IMR-90 (cell line): Measurements from ENCODE around the gene MYT1. TPM values are rescaled to one million over a fixed set of nuclear protein-coding genes. Genes with fewer than 3 reads are reported as not detected.

Source experiments
- ATAC-seq: fragments of 200-7000 bp; cut with Tn5 transposase; 2 replicates; pipeline ENCODE4 v1.9.1; 2020; ENCODE audit warnings: low read depth, mild to moderate bottlenecking, moderate library complexity
- BruUV-seq: library from RNA; stranded (reverse); fragments of 400-500 nt; replicated peaks from 2 replicates; lab custom pipeline; 2021; lab: Mats Ljungman, UMichigan
- CTCF ChIA-PET: fragments of 300-600 bp; formaldehyde crosslinking; extraction: SDS; loops from one replicate; lab custom pipeline; 2021; ENCODE audit warnings: antibody characterized with exemption; lab: Yijun Ruan, JAX
- POLR2A ChIA-PET: fragments of 300-600 bp; sonication (Branson Sonifier 250); formaldehyde crosslinking; loops from one replicate; lab custom pipeline; 2022; ENCODE audit warnings: antibody characterized with exemption; ENCODE audit not compliant: unreplicated experiment; lab: Charles Lee
- DNase-seq: peaks from one replicate; pipeline ENCODE4 v3.0.0; 2013
- H2AFZ ChIP-seq: replicated peaks from 2 replicates; pipeline ENCODE3; 2013; ENCODE audit warnings: low read length, mild to moderate bottlenecking; ENCODE audit not compliant: poor library complexity
- H2AK5ac ChIP-seq: 2 replicates; pipeline ENCODE4 v1.6.1; 2013; ENCODE audit warnings: low read depth, low read length, inconsistent platforms
- H2AK9ac ChIP-seq: replicated peaks from 2 replicates; pipeline ENCODE3; 2013; ENCODE audit warnings: mild to moderate bottlenecking, low read depth, low read length, moderate library complexity; ENCODE audit not compliant: poor library complexity
- H2BK120ac ChIP-seq: 2 replicates; pipeline ENCODE4 v1.6.1; 2013; ENCODE audit warnings: low read depth, low read length, inconsistent platforms
- H2BK15ac ChIP-seq: 3 replicates; pipeline ENCODE4 v1.6.1; 2013; ENCODE audit warnings: low read depth, low read length, inconsistent platforms
- H2BK20ac ChIP-seq: 2 replicates; pipeline ENCODE4 v1.6.1; 2013; ENCODE audit warnings: low read depth, mild to moderate bottlenecking, inconsistent platforms, low read length, moderate library complexity
- H2BK5ac ChIP-seq: 2 replicates; pipeline ENCODE4 v1.6.1; 2013; ENCODE audit warnings: mild to moderate bottlenecking, low read depth, low read length, inconsistent platforms; ENCODE audit not compliant: poor library complexity, severe bottlenecking
- H3K14ac ChIP-seq: replicated peaks from 2 replicates; pipeline ENCODE4 v1.6.1; 2013; ENCODE audit warnings: low read depth, low read length, inconsistent platforms
- H3K18ac ChIP-seq: 2 replicates; pipeline ENCODE4 v1.6.1; 2013; ENCODE audit warnings: low read depth, low read length, control low read depth
- H3K23ac ChIP-seq: 2 replicates; pipeline ENCODE4 v1.6.1; 2013; ENCODE audit warnings: low read depth, low read length, inconsistent platforms
- H3K27ac ChIP-seq: 2 replicates; pipeline ENCODE4 v1.5.1; 2013; ENCODE audit warnings: mild to moderate bottlenecking, control low read depth, low read length; ENCODE audit not compliant: insufficient read depth
- H3K27me3 ChIP-seq: 2 replicates; pipeline ENCODE4 v1.6.1; 2013; ENCODE audit warnings: low read length; ENCODE audit not compliant: control insufficient read depth, insufficient read depth
- H3K36me3 ChIP-seq: 2 replicates; pipeline ENCODE4 v1.6.1; 2013; ENCODE audit warnings: low read length, mixed read lengths; ENCODE audit not compliant: control insufficient read depth, insufficient read depth
- H3K4ac ChIP-seq: 2 replicates; pipeline ENCODE4 v1.6.1; 2013; ENCODE audit warnings: low read depth, low read length, inconsistent platforms
- H3K4me1 ChIP-seq: 2 replicates; pipeline ENCODE4 v1.6.1; 2013; ENCODE audit warnings: low read length, mixed read lengths; ENCODE audit not compliant: control insufficient read depth, insufficient read depth
- H3K4me2 ChIP-seq: 2 replicates; pipeline ENCODE4 v1.6.1; 2013; ENCODE audit warnings: low read depth, mild to moderate bottlenecking, control low read depth, low read length, moderate library complexity
- H3K4me3 ChIP-seq: 2 replicates; pipeline ENCODE4 v1.5.1; 2013; ENCODE audit warnings: low read depth, mild to moderate bottlenecking, control low read depth, low read length, moderate library complexity; ENCODE audit not compliant: insufficient read depth
- H3K56ac ChIP-seq: 2 replicates; pipeline ENCODE4 v1.6.1; 2013; ENCODE audit warnings: low read length, inconsistent platforms; ENCODE audit not compliant: insufficient read depth; ENCODE audit errors: extremely low read depth
- H3K79me1 ChIP-seq, 2 experiments: 2 replicates each; pipeline ENCODE4 v1.6.1; 2013; ENCODE audit warnings: low read length in 2 of 2, inconsistent platforms in 1 of 2, low read depth in 1 of 2
- H3K9ac ChIP-seq: 2 replicates; pipeline ENCODE4 v1.6.1; 2013; ENCODE audit warnings: low read depth, low read length, control low read depth
- H3K9me1 ChIP-seq: 2 replicates; pipeline ENCODE4 v1.6.1; 2013; ENCODE audit warnings: low read length, inconsistent platforms; ENCODE audit not compliant: insufficient read depth
- H3K9me3 ChIP-seq: 2 replicates; pipeline ENCODE4 v1.6.1; 2013; ENCODE audit warnings: low read length; ENCODE audit not compliant: control insufficient read depth, insufficient read depth
- H4K20me1 ChIP-seq: 2 replicates; pipeline ENCODE4 v1.6.1; 2013; ENCODE audit warnings: low read length, inconsistent platforms; ENCODE audit not compliant: insufficient read depth
- H4K5ac ChIP-seq: 2 replicates; pipeline ENCODE4 v1.6.1; 2013; ENCODE audit warnings: mild to moderate bottlenecking, low read depth, low read length, control low read depth
- H4K8ac ChIP-seq, 2 experiments: 2 replicates each; pipeline ENCODE4 v1.6.1; 2013; ENCODE audit warnings: low read depth in 2 of 2, low read length in 2 of 2, control low read depth in 1 of 2, inconsistent platforms in 1 of 2
- H4K91ac ChIP-seq: 2 replicates; pipeline ENCODE4 v1.6.1; 2013; ENCODE audit warnings: low read depth, low read length, inconsistent platforms; ENCODE audit not compliant: insufficient read depth
- BHLHE40 ChIP-seq: fragments of 150-350 bp; IDR thresholded peaks from 2 replicates; pipeline ENCODE4 v1.6.1; 2016; ENCODE audit warnings: mild to moderate bottlenecking, low read depth, low read length
- ELK1 ChIP-seq: fragments of 150-350 bp; IDR thresholded peaks from 2 replicates; pipeline ENCODE4 v1.6.1; 2016; ENCODE audit warnings: low read depth, mild to moderate bottlenecking, low read length, moderate library complexity, borderline replicate concordance
- MAZ ChIP-seq: IDR thresholded peaks from 2 replicates; pipeline ENCODE4 v1.6.1; 2012; ENCODE audit warnings: low read depth, mild to moderate bottlenecking, low read length, improper control_type of control experiment, moderate library complexity, borderline replicate concordance
- NFE2L2 ChIP-seq: fragments of 150-350 bp; IDR thresholded peaks from 2 replicates; pipeline ENCODE4 v1.6.1; 2016; ENCODE audit warnings: low read depth, mild to moderate bottlenecking, low read length
- POLR2A ChIP-seq: IDR thresholded peaks from 2 replicates; pipeline ENCODE4 v1.6.1; 2012; ENCODE audit warnings: mild to moderate bottlenecking, low read depth, low read length
- SMC3 ChIP-seq: fragments of 150-350 bp; IDR thresholded peaks from 2 replicates; pipeline ENCODE4 v1.6.1; 2016; ENCODE audit warnings: low read depth, mild to moderate bottlenecking, antibody characterized with exemption, low read length, moderate library complexity
- WGBS, 2 experiments: methylation state at CpG; one replicate each; pipeline versions ENCODE4 v1.1.5 to v1.1.7; 2013; ENCODE audit warnings: missing lambda C conversion rate in 2 of 2; ENCODE audit not compliant: insufficient read length in 1 of 2; ENCODE audit errors: extremely low coverage in 2 of 2; 5-methylcytosine and 5-hydroxymethylcytosine counted together
- dilution Hi-C: fragments of 300-500 bp; cut with HindIII; formaldehyde crosslinking; loops from one replicate; pipeline ENCODE4 v1.14.3; 2018; ENCODE audit warnings: low sequenced_read_pairs; ENCODE audit not compliant: unreplicated experiment
- in situ Hi-C: fragments of 300-500 bp; cut with MboI; formaldehyde crosslinking; loops from 3 replicates; pipeline ENCODE4 v1.14.3; 2019; ENCODE audit warnings: low sequenced_read_pairs, inconsistent platforms, mixed read lengths
- intact Hi-C: fragments of 100-400 bp; cut with micrococcal nuclease; formaldehyde crosslinking; loops from 2 replicates; pipeline ENCODE4 v1.10.0; 2022
- polyA plus RNA-seq, 3 experiments: library from polyadenylated mRNA; depleted of rRNA; stranded (reverse); fragments of >200 nt; gene quantifications; 2 replicates each; pipeline ENCODE4 v1.2.3, GENCODE V29; 2012; ENCODE audit warnings: low replicate concordance in 1 of 3
- total RNA-seq: library from RNA; depleted of rRNA; stranded (reverse); fragments of >200 nt; gene quantifications from 2 replicates; pipeline ENCODE4 v1.2.3, GENCODE V29; 2012
- TF ChIP-seq, protein P1 (sequence below): conservative IDR thresholded peaks from 2 replicates; pipeline ENCODE4 v1.5.1; 2012; ENCODE audit warnings: mild to moderate bottlenecking, low read depth, low read length, improper control_type of control experiment
- TF ChIP-seq, protein P2 (sequence below): fragments of 150-350 bp; IDR thresholded peaks from 2 replicates; pipeline ENCODE4 v1.6.1; 2017; ENCODE audit warnings: mild to moderate bottlenecking, antibody characterized with exemption, low read length, low read depth

The MYT1 gene
- total and polyA plus RNA-seq, 2 of the 4 experiments (the other 2 are of a cell fraction), result not detected

GRCh38 chr20:64207641-64208590 is 43.7 kb downstream of the MYT1 start (continued):
- TF ChIP-seq, protein P1, sequence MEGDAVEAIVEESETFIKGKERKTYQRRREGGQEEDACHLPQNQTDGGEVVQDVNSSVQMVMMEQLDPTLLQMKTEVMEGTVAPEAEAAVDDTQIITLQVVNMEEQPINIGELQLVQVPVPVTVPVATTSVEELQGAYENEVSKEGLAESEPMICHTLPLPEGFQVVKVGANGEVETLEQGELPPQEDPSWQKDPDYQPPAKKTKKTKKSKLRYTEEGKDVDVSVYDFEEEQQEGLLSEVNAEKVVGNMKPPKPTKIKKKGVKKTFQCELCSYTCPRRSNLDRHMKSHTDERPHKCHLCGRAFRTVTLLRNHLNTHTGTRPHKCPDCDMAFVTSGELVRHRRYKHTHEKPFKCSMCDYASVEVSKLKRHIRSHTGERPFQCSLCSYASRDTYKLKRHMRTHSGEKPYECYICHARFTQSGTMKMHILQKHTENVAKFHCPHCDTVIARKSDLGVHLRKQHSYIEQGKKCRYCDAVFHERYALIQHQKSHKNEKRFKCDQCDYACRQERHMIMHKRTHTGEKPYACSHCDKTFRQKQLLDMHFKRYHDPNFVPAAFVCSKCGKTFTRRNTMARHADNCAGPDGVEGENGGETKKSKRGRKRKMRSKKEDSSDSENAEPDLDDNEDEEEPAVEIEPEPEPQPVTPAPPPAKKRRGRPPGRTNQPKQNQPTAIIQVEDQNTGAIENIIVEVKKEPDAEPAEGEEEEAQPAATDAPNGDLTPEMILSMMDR, result no peak

DNA sequence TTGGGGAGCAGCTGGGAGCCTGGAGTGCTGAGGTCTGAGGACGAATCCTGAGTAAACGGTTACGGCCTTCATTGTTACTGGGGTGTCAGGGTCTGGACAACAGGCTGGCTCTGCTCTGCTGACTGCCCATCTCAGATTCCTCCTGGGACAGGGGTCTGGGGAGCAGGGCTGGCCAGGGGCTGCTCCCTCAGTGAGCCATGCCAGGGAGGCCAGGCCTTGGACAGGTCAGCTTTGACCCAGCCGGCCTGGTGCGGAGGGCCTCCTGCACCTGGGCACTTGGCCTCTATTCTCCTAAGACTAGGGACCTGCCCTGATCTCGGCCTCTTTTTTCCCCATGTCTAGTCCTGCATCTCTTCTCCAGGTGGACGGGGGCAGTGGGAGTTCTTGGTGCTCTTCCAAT is 44.9 kb downstream of the MYT1 start:
- in situ Hi-C loops, result no loop called here
- Histone ChIP-seq H3K4me1 (peaks cover 9% of the 10 kb centered on the region; the same call in 1 of the 2 replicates), H3K9me3 (no peaks in the 10 kb centered on the region), H4K8ac (no peak overlapping the region), H2AFZ (no peak overlapping the region), H2BK20ac (no peak overlapping the region), H3K27ac (no peak overlapping the region), H4K5ac (no peak overlapping the region), H3K14ac (no peak overlapping the region), H3K36me3 (no peaks in the 10 kb centered on the region), H4K91ac (no peak overlapping the region), H4K20me1 (no peaks in the 10 kb centered on the region), H2BK120ac (no peak overlapping the region), H2AK5ac (no peak overlapping the region), H2AK9ac (no peak overlapping the region), H3K18ac (no peak overlapping the region), H3K27me3 (peaks cover 27% of the 10 kb centered on the region), H2BK15ac (no peak overlapping the region), H3K4me3 (no peak overlapping the region), H2BK5ac (no peak overlapping the region), H3K56ac (no peak overlapping the region), H3K9me1 (peaks cover 3% of the 10 kb centered on the region; the same call in 1 of the 2 replicates), H3K23ac (no peak overlapping the region), H3K4me2 (no peak overlapping the region), H3K79me1 (no peaks in the 10 kb centered on the region), H3K9ac (no peak overlapping the region), H3K4ac (no peak overlapping the region)
- CTCF ChIA-PET, result no interaction called here
- intact Hi-C loops, result no loop called here
- ATAC-seq (no peak), DNase-seq (no peak)
- POLR2A ChIA-PET, result no interaction called here
- 85% methylated on average over 2 of the region's 7 CpGs; no CpG with 5 or more reads in 1 of the 2 experiments for WGBS, 2 experiments
- dilution Hi-C loops, result no loop called here
- no TSS peak for BruUV-seq
- TF ChIP-seq, protein P1, result no peak
- TF ChIP-seq SMC3 (no peak), NFE2L2 (no peak), ELK1 (no peak), MAZ (no peak), BHLHE40 (no peak), POLR2A (no peak)
- TF ChIP-seq, protein P2, sequence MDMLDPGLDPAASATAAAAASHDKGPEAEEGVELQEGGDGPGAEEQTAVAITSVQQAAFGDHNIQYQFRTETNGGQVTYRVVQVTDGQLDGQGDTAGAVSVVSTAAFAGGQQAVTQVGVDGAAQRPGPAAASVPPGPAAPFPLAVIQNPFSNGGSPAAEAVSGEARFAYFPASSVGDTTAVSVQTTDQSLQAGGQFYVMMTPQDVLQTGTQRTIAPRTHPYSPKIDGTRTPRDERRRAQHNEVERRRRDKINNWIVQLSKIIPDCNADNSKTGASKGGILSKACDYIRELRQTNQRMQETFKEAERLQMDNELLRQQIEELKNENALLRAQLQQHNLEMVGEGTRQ, result no peak
